ENCODE data around the gene EPM2A. TPM values are rescaled to one million over a fixed set of nuclear protein-coding genes. Genes with fewer than 3 reads are reported as not detected.

The EPM2A gene
- total and polyA plus RNA-seq, 2 donors (not counting 1 experiment from before 2014, with no cell fraction given): 4.1 to 8.3 TPM

- Histone ChIP-seq H2AFZ (ENCODE audit: low read length) (no peak overlapping the region), H3K27me3 (ENCODE audit: control insufficient read depth, insufficient read depth, low read length) (no peaks in the 10 kb centered on the region), H3K4me1 (ENCODE audit: control insufficient read depth, extremely low read depth, insufficient read depth, low read length) (no peaks in the 10 kb centered on the region), H3K27ac (ENCODE audit: insufficient read depth, low read length) (no peak overlapping the region), H3K9ac (ENCODE audit: insufficient read depth, low read length) (no peak overlapping the region), H3K9me3 (ENCODE audit: control insufficient read depth, insufficient read depth, low read depth, low read length) (no peaks in the 10 kb centered on the region), H3K4me3 (replicated peaks in 1 of 4; ENCODE audit: control extremely low read depth in 1 of 4, insufficient read depth in 1 of 4, low read depth in 3 of 4, low read length in 4 of 4) (no peak overlapping the region), H4K20me1 (ENCODE audit: control insufficient read depth, extremely low read depth, insufficient read depth, low read length) (no peaks in the 10 kb centered on the region), H3K4me2 (ENCODE audit: extremely low read depth, insufficient read depth, low read length) (no peak overlapping the region), H3K79me2 (ENCODE audit: control insufficient read depth, insufficient read depth, low read length) (no peaks in the 10 kb centered on the region), H3K36me3 (ENCODE audit: control insufficient read depth, insufficient read depth, low read length) (no peaks in the 10 kb centered on the region)
- DNase-seq (ENCODE audit: low read depth in 2 of 2): no peak
- TF ChIP-seq CTCF (conservative IDR thresholded peaks at IDR 0.05 in 1 of 2, IDR thresholded peaks at IDR 0.05 in 1 of 2; ENCODE audit: low read depth in 1 of 2, low read length in 2 of 2) (no peak), EZH2 (IDR thresholded peaks at IDR 0.05; ENCODE audit: low read length, missing control alignments) (no peak)
Measured at GRCh38 chr6:145629478-145629877, 105.8 kb downstream of the EPM2A start.

GRCh38 chr6:145627451-145627850 lies 107.9 kb downstream of the EPM2A start:
- H4K20me1 ChIP-seq (ENCODE audit: control insufficient read depth, extremely low read depth, insufficient read depth, low read length): no peaks in the 10 kb centered on the region
- no peak overlapping the region for H3K4me2 ChIP-seq (ENCODE audit: extremely low read depth, insufficient read depth, low read length)
- no peak overlapping the region for H3K27ac ChIP-seq (ENCODE audit: insufficient read depth, low read length)
- DNase-seq (ENCODE audit: low read depth in 2 of 2): no peak
- no peaks in the 10 kb centered on the region for H3K9me3 ChIP-seq (ENCODE audit: control insufficient read depth, insufficient read depth, low read depth, low read length)
- no peaks in the 10 kb centered on the region for H3K4me1 ChIP-seq (ENCODE audit: control insufficient read depth, extremely low read depth, insufficient read depth, low read length)
- no peaks in the 10 kb centered on the region for H3K36me3 ChIP-seq (ENCODE audit: control insufficient read depth, insufficient read depth, low read length)
- no peaks in the 10 kb centered on the region for H3K27me3 ChIP-seq (ENCODE audit: control insufficient read depth, insufficient read depth, low read length)
- TF ChIP-seq EZH2 (IDR thresholded peaks at IDR 0.05; ENCODE audit: low read length, missing control alignments) (no peak), CTCF (conservative IDR thresholded peaks at IDR 0.05 in 1 of 2, IDR thresholded peaks at IDR 0.05 in 1 of 2; ENCODE audit: low read depth in 1 of 2, low read length in 2 of 2) (no peak)
- H3K4me3 ChIP-seq (replicated peaks in 1 of 4; ENCODE audit: control extremely low read depth in 1 of 4, insufficient read depth in 1 of 4, low read depth in 3 of 4, low read length in 4 of 4): no peak overlapping the region
- no peaks in the 10 kb centered on the region for H3K79me2 ChIP-seq (ENCODE audit: control insufficient read depth, insufficient read depth, low read length)
- no peak overlapping the region for H2AFZ ChIP-seq (ENCODE audit: low read length)
- H3K9ac ChIP-seq (ENCODE audit: insufficient read depth, low read length): no peak overlapping the region

- H3K4me2 ChIP-seq (ENCODE audit: extremely low read depth, insufficient read depth, low read length): no peak overlapping the region
- H3K9ac ChIP-seq (ENCODE audit: insufficient read depth, low read length): no peak overlapping the region
- H3K9me3 ChIP-seq (ENCODE audit: control insufficient read depth, insufficient read depth, low read depth, low read length): no peaks in the 10 kb centered on the region
- H3K36me3 ChIP-seq (ENCODE audit: control insufficient read depth, insufficient read depth, low read length): no peaks in the 10 kb centered on the region
- H3K4me1 ChIP-seq (ENCODE audit: control insufficient read depth, extremely low read depth, insufficient read depth, low read length): no peaks in the 10 kb centered on the region
- no peaks in the 10 kb centered on the region for H4K20me1 ChIP-seq (ENCODE audit: control insufficient read depth, extremely low read depth, insufficient read depth, low read length)
- no peak overlapping the region for H2AFZ ChIP-seq (ENCODE audit: low read length)
- no peaks in the 10 kb centered on the region for H3K79me2 ChIP-seq (ENCODE audit: control insufficient read depth, insufficient read depth, low read length)
- no peak for TF ChIP-seq EZH2 (IDR thresholded peaks at IDR 0.05; ENCODE audit: low read length, missing control alignments)
- TF ChIP-seq CTCF (conservative IDR thresholded peaks at IDR 0.05 in 1 of 2, IDR thresholded peaks at IDR 0.05 in 1 of 2; ENCODE audit: low read depth in 1 of 2, low read length in 2 of 2): no peak
- DNase-seq (ENCODE audit: low read depth in 2 of 2): peak in 1 of 2 donors; percentile 81
- H3K4me3 ChIP-seq (replicated peaks in 1 of 4; ENCODE audit: control extremely low read depth in 1 of 4, insufficient read depth in 1 of 4, low read depth in 3 of 4, low read length in 4 of 4): no peak overlapping the region
- H3K27ac ChIP-seq (ENCODE audit: insufficient read depth, low read length): no peak overlapping the region
- no peaks in the 10 kb centered on the region for H3K27me3 ChIP-seq (ENCODE audit: control insufficient read depth, insufficient read depth, low read length)
Measured at GRCh38 chr6:145626857-145627256, 108.5 kb downstream of the EPM2A start.
